Right renal pelvis (tissue), 4 donors: ENCODE data around the gene CDC42BPB. TPM values are rescaled to one million over a fixed set of nuclear protein-coding genes. Genes with fewer than 3 reads are reported as not detected.
"Not testable (repeated sequence)": the region's sequence is repeated elsewhere in the genome, so short reads cannot be mapped to it uniquely, and the experiment has no call there.

Source experiments
- DNase-seq, 4 donors: peaks; one replicate each; pipeline ENCODE4 v3.0.0-alpha.2; 2013; ENCODE audit warnings: low read depth in 4 of 4, low spot score in 3 of 4, missing footprints in 1 of 4
- polyA plus RNA-seq, 4 donors: library from polyadenylated mRNA; unstranded; fragments of 120-200 nt; gene quantifications; one replicate each; pipeline ENCODE4 v1.2.1, GENCODE V29; 2013; ENCODE audit not compliant: insufficient read length in 4 of 4

CDC42BPB gene
- polyA plus RNA-seq, 4 donors: 70.9 to 79.1 (median 75.2) TPM

- no peak for DNase-seq
These were observed 153.3 kb downstream of the CDC42BPB start for GRCh38 chr14:102903889-102904512.

GRCh38 chr14:102903248-102903888 lies 154.0 kb downstream of the CDC42BPB start:
- no peak for DNase-seq

DNA sequence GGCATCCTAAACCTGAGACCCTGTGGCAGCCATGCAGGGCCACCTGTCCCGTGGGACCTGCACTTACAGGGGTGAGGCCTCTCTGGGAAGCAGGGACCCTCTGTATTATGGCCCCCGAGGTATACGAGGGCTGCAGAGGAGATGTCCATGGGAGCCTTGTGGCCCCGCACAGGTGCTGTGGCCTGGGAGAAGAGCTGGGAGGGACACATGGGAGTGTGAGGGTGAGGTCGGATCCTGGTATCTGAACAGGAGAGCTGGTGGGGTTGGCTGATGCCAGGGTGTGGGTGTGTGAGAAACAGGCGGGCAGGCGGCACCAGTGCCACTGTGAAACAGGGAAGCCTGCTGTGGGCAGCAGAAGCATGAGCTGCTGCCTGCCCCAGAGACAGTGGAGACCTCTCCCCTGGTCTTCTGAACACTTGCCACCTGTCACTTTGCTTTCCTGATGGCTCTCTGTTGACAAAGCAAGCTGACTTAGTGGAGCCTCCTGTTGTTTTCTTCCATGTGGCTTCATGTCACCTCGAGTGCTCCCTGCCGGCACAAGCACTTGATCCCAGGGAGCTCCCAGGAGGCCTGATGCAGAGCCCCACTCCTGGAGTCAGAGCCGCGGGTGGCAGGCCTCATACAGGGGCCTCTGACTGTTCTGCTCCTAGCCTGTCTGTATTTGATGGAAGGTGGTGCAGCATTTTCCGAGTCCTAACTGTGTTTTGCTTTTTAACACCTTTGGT lies 154.7 kb downstream of the CDC42BPB start:
- no peak for DNase-seq

DNA sequence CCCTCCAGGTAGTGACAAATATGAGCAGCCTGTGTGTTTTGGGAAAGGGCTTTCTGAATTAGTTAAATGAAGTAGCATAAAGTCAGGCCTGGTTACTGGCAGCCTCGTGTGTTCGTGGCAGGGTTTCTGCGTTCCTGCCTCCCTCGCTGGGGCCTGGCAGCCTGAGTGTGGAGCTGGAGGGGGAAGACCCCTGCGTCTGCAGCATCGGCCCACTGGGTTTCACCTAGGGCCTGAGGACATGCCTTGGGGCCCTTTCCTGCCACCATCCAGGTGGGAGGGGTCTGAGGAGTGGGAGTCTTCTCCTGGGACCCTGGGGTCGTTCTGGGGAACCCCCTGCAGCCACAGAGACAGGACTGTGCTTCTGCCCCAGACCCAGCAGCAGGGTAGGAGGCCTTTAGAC lies 155.3 kb downstream of the CDC42BPB start:
- no peak for DNase-seq

DNA sequence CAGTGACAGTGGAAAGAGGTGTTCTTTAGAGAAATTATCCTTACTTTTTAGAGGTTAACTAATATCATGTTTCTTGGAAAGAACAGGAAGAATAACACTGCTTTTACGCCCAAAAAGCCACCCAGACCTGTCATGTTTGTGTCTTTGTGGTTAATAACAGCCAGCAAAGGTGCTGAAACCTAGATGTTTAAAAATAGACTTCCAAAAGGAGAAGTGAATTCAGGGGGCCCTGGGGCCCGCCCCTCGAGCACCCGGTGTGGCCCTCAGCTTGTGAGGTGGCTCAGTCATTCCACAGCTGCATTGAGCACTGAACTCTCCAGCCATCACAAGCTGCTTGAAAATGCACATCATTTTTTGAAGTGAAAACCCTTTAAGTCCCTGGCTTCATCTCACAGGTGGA lies 155.7 kb downstream of the CDC42BPB start:
- no peak for DNase-seq

- no peak for DNase-seq
These were observed 156.4 kb downstream of the CDC42BPB start for GRCh38 chr14:102900631-102901571.

GRCh38 chr14:102899516-102899900 lies 157.8 kb downstream of the CDC42BPB start:
- DNase-seq: no peak

DNA sequence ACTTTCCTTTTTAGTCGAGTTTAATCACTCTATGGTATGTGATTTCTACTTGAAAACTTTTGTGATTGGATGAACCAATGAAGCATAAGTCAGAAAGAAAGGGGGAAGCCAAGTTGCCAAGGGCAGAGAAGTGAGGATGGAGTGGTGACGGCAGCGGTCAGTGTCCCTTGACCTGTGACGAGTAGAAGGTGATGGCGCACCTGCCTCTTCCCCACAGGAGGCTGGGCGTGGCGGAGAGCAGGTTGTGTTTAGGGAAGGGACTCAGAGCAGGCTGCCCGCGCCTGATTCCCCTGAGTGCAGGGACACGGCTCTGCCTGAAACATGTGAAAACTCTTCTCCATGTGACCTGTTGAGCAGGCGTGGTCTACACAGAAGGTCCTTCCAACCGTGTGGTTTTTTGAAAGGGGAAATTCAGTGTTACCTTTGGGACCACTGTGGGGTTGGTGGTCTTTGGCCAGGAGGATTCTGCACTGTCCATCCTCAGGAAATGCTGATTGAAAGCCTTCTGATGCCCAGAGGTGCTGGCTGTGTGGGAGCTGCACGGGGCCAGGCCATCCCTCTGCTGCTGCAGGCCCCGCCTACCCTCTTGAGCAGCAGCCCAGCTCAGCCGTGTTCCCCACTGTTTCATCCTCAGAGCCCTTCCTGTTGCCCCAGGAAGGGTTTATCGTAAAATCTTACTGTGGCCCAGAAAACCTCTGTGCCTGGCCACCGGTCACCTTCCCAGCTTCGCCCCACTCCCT lies 158.4 kb downstream of the CDC42BPB start:
- DNase-seq: no peak

DNA sequence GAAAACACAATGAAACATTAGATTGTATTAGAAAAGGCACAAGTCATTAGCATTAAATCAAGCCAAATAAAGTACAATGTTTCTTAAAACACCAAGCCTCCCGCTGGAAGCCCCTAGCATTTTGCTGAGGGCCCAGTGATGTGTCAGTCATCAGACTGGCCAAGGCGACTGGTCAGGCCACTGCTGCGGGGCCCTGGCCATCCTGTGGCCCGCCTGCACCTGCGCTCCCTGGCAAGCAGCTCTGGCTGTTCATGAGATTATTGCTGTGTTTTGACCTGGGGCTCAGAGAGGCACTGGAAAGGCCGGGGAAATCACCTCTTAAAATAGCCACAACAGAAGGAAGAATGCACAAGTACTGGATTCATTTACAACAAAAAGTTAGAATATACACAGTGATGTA lies 159.1 kb downstream of the CDC42BPB start:
- DNase-seq: no peak

- DNase-seq: no peak
These were observed 159.9 kb downstream of the CDC42BPB start for GRCh38 chr14:102897299-102898027.

- DNase-seq: not testable (repeated sequence)
These were observed 160.6 kb downstream of the CDC42BPB start for GRCh38 chr14:102896735-102897134.

DNA sequence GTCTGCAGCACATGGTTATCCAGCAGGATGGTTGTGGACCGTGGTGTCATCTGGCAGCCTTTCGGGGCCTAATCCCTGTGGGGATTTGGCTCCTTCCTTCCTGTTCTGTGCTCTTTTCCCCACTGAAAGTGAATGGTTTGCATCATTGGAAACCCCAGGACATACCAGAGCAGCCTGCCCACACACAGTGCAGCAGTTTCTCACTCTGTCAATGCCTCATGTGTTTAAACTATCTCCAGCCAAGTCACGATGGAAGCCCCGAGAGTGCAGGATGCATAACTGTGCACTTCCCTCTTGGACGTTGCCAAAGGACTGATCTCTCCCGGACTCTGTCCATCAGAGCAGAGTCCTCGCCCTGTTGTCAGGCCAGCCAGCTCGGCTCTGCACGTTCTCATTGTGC lies 163.9 kb downstream of the CDC42BPB start:
- peak in 2 of 4 donors; percentile 10 to 12 for DNase-seq

DNA sequence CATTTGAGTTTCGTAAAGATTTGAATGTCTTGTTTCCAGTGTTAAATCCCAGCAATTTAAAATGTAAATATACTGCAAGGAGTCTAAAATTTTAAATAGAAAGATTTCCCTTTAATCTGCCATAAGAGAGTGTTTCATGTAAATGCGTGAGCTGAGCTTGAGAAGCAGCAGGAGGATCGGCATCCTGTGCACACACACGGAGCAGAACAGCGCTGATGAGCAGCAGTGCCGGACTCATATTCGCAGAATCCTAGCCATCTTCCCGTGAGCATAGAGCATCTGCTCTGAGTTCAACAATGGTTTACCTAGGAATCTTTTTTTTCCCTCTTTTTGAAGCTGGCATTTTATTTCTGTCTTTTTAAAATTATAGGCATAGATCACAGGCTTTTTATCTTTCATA lies 164.7 kb downstream of the CDC42BPB start:
- DNase-seq: no peak

DNA sequence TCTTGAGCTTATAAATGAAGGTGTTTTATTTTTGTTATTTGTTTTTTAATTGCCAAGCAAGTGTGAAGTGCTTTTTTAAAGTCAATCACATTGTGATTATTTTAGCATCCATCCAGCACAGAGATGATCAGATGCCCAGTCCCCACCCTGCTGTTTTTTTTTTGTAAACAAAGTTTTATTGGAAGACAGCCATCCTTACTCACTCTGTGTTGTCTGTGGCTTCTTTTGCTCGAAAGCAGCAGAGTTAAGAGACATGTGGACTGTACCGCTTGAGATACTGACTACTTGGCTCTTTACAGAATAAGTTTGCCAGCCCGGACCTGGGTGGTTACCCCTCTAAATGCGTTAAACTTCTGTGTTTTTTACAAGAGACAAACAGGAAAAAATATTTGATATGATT lies 165.8 kb downstream of the CDC42BPB start:
- DNase-seq: no peak

- no peak for DNase-seq
These were observed 166.2 kb downstream of the CDC42BPB start for GRCh38 chr14:102891111-102891510.

- DNase-seq: no peak
These were observed 167.7 kb downstream of the CDC42BPB start for GRCh38 chr14:102889615-102890014.

DNA sequence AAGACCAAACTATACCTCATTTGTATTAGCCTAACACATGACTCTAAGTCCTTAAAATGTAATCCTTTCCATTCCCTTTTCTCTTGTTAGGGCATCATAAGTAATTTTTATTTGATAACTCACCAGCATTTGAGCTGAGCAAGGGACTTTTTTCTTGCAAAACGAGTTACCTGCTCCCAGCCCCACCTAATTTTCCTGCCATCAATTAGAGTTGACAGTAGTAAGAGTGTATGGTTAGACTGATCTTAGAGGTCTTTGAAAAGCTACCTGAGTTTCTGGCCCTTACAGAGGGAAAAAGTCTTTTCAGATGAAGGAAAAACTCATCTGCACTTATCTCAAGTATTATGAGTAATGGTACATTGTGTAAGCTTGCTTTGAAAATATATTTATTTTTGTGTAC lies 168.6 kb downstream of the CDC42BPB start:
- DNase-seq: no peak

GRCh38 chr14:102885737-102886447 lies 171.5 kb downstream of the CDC42BPB start:
- DNase-seq: no peak

GRCh38 chr14:102883554-102883953 lies 173.8 kb downstream of the CDC42BPB start:
- no peak for DNase-seq
